LHCN-M2 (cell line): ENCODE results near the gene ICOSLG. TPM values are rescaled to one million over a fixed set of nuclear protein-coding genes. Genes with fewer than 3 reads are reported as not detected.
"Not testable (repeated sequence)": the region's sequence is repeated elsewhere in the genome, so short reads cannot be mapped to it uniquely, and the experiment has no call there.

Source experiments
- DNase-seq: peaks from one replicate; pipeline ENCODE4 v3.0.0-alpha.2; 2012; ENCODE audit warnings: low read depth
- total RNA-seq: library from RNA; depleted of rRNA; stranded (reverse); fragments of >200 nt; gene quantifications from 2 replicates; pipeline ENCODE4 v1.2.3, GENCODE V29; 2014

Gene ICOSLG
- total RNA-seq, 1 experiment from 2014 or later: under 0.01 TPM

GRCh38 chr21:44227614-44228013, 13.1 kb downstream of the ICOSLG start:
- not testable (repeated sequence) for DNase-seq

- not testable (repeated sequence) for DNase-seq
Measured at GRCh38 chr21:44225605-44226004, 15.1 kb downstream of the ICOSLG start.

GRCh38 chr21:44223334-44223733, 17.4 kb downstream of the ICOSLG start:
- not testable (repeated sequence) for DNase-seq

GRCh38 chr21:44220674-44221073, 20.1 kb downstream of the ICOSLG start:
- not testable (repeated sequence) for DNase-seq

GRCh38 chr21:44218461-44218860, 22.3 kb downstream of the ICOSLG start:
- DNase-seq: not testable (repeated sequence)

- not testable (repeated sequence) for DNase-seq
Measured at GRCh38 chr21:44211978-44212377, 28.8 kb downstream of the ICOSLG start.

GRCh38 chr21:44211574-44211973, 29.2 kb downstream of the ICOSLG start:
- DNase-seq: not testable (repeated sequence)

GRCh38 chr21:44207860-44208646, 32.7 kb downstream of the ICOSLG start:
- not testable (repeated sequence) for DNase-seq

- not testable (repeated sequence) for DNase-seq
Measured at GRCh38 chr21:44206698-44207676, 33.8 kb downstream of the ICOSLG start.

- not testable (repeated sequence) for DNase-seq
Measured at GRCh38 chr21:44206187-44206586, 34.6 kb downstream of the ICOSLG start.

GRCh38 chr21:44202590-44203299, 38.0 kb downstream of the ICOSLG start:
- DNase-seq: not testable (repeated sequence)

- DNase-seq: not testable (repeated sequence)
Measured at GRCh38 chr21:44199997-44200396, 40.7 kb downstream of the ICOSLG start.

- no peak for DNase-seq
Measured at GRCh38 chr21:44199448-44199847, 41.3 kb downstream of the ICOSLG start.

- not testable (repeated sequence) for DNase-seq
Measured at GRCh38 chr21:44197156-44197516, 43.6 kb downstream of the ICOSLG start.

- not testable (repeated sequence) for DNase-seq
Measured at GRCh38 chr21:44196212-44197155, 44.3 kb downstream of the ICOSLG start.

- not testable (repeated sequence) for DNase-seq
Measured at GRCh38 chr21:44194888-44195287, 45.9 kb downstream of the ICOSLG start.

- not testable (repeated sequence) for DNase-seq
Measured at GRCh38 chr21:44194451-44194850, 46.3 kb downstream of the ICOSLG start.

- DNase-seq: not testable (repeated sequence)
Measured at GRCh38 chr21:44193108-44193507, 47.6 kb downstream of the ICOSLG start.

- DNase-seq: not testable (repeated sequence)
Measured at GRCh38 chr21:44190349-44191271, 50.1 kb downstream of the ICOSLG start.
